CD4-positive, alpha-beta T cell (primary cell): Measurements from ENCODE around the gene TOLLIP. TPM values are rescaled to one million over a fixed set of nuclear protein-coding genes. Genes with fewer than 3 reads are reported as not detected.
"Not testable (repeated sequence)": the region's sequence is repeated elsewhere in the genome, so short reads cannot be mapped to it uniquely, and the experiment has no call there.

Experiments used
- ATAC-seq: fragments of 200-7000 bp; cut with Tn5 transposase; one replicate; pipeline ENCODE4 v1.10.0; 2022; ENCODE audit warnings: mild to moderate bottlenecking; ENCODE audit not compliant: poor library complexity
- CTCF ChIA-PET: fragments of 350-600 bp; sonication (Branson Sonifier 250); formaldehyde crosslinking; loops from one replicate; lab custom pipeline; 2021; ENCODE audit warnings: antibody characterized with exemption, inconsistent platforms; lab: Charles Lee
- POLR2A ChIA-PET: fragments of 350-600 bp; sonication (Branson Sonifier 250); formaldehyde crosslinking; loops from one replicate; lab custom pipeline; 2021; ENCODE audit warnings: antibody characterized with exemption, inconsistent platforms; lab: Charles Lee
- DNase-seq, 14 experiments: peaks; one replicate each; pipeline ENCODE4 v3.0.0-alpha.2; 2013 to 2020; ENCODE audit warnings: mixed read lengths in 2 of 14
- H3K27ac ChIP-seq, 2 donors: one replicate each; pipeline versions ENCODE4 v1.5.1 to v1.7.0; 2013; ENCODE audit warnings: low read length in 2 of 2, low read depth in 1 of 2, mild to moderate bottlenecking in 1 of 2
- H3K27me3 ChIP-seq, 2 experiments: 1 replicate in 1 of 2; 2 replicates in 1 of 2; pipeline versions ENCODE4 v1.6.1 to v1.7.0; 2013; ENCODE audit warnings: low read length in 2 of 2, control low read depth in 1 of 2, mild to moderate bottlenecking in 1 of 2, moderate library complexity in 1 of 2; ENCODE audit not compliant: insufficient read depth in 2 of 2, control insufficient read depth in 1 of 2
- H3K36me3 ChIP-seq: one replicate; pipeline ENCODE4 v1.6.1; 2013; ENCODE audit warnings: low read length, control low read depth; ENCODE audit not compliant: insufficient read depth
- H3K4me1 ChIP-seq: one replicate; pipeline ENCODE4 v1.6.1; 2013; ENCODE audit warnings: low read length, control low read depth; ENCODE audit not compliant: insufficient read depth
- H3K4me3 ChIP-seq: one replicate; pipeline ENCODE4 v1.5.1; 2013; ENCODE audit warnings: mild to moderate bottlenecking, low read length, moderate library complexity
- H3K9me3 ChIP-seq, 2 experiments: 1 replicate in 1 of 2; 2 replicates in 1 of 2; pipeline versions ENCODE4 v1.6.1 to v1.7.0; 2013; ENCODE audit warnings: low read length in 2 of 2, mild to moderate bottlenecking in 2 of 2, control low read depth in 1 of 2, moderate library complexity in 1 of 2; ENCODE audit not compliant: control insufficient read depth in 1 of 2, insufficient read depth in 1 of 2
- H3K27ac Mint-ChIP-seq: one replicate; pipeline ENCODE4 v1.8.0; 2020; ENCODE audit warnings: mixed read lengths
- H3K27me3 Mint-ChIP-seq: one replicate; pipeline ENCODE4 v1.8.0; 2021; ENCODE audit warnings: mixed read lengths
- H3K36me3 Mint-ChIP-seq: one replicate; pipeline ENCODE4 v1.8.0; 2021; ENCODE audit warnings: low read depth, mixed read lengths
- H3K4me1 Mint-ChIP-seq: one replicate; pipeline ENCODE4 v1.8.0; 2021; ENCODE audit warnings: low read depth, mixed read lengths
- H3K4me3 Mint-ChIP-seq: one replicate; pipeline ENCODE4 v1.8.0; 2020; ENCODE audit warnings: mild to moderate bottlenecking, mixed read lengths
- H3K9me3 Mint-ChIP-seq: one replicate; pipeline ENCODE4 v1.8.0; 2020; ENCODE audit warnings: mixed read lengths
- intact Hi-C, 2 experiments: fragments of 100-400 bp; cut with DNase I in 1 of 2; cut with micrococcal nuclease in 1 of 2; formaldehyde crosslinking; loops; one replicate each; pipeline versions ENCODE4 v1.15.1 to v1.9.0; 2023 to 2025; cut with DNase I, micrococcal nuclease
- total RNA-seq, 174 experiments: library from RNA in 2 of 174; stranded (reverse) in 2 of 174; gene quantifications; one replicate each; pipeline ENCODE4 v1.2.3 and lab custom pipeline; 2021 to 2026
- TF ChIP-seq, protein P1 (sequence below): fragments of 200-600 bp; IDR thresholded peaks from one replicate; pipeline ENCODE4 v1.8.0; 2022; ENCODE audit warnings: antibody characterized with exemption, mild to moderate bottlenecking

TOLLIP gene
- total RNA-seq, 2 experiments from 2014 or later: 38.9 to 41.0 TPM

- H3K27me3 Mint-ChIP-seq: no peaks in the 10 kb centered on the region
- H3K9me3 ChIP-seq: peaks cover 0 to 12% of the 10 kb centered on the region in 2 experiments
- CTCF ChIA-PET: no interaction called here
- H3K9me3 Mint-ChIP-seq: no peaks in the 10 kb centered on the region
- no peaks in the 10 kb centered on the region for H3K36me3 Mint-ChIP-seq
- H3K27me3 ChIP-seq: no peaks in the 10 kb centered on the region
- H3K27ac ChIP-seq: no peak overlapping the region
- H3K4me3 Mint-ChIP-seq: no peak overlapping the region
- peaks cover 4% of the 10 kb centered on the region for H3K4me1 ChIP-seq
- no peak overlapping the region for H3K27ac Mint-ChIP-seq
- peaks cover 2% of the 10 kb centered on the region for H3K36me3 ChIP-seq
- ATAC-seq (no peak), DNase-seq (no peak)
- POLR2A ChIA-PET: no interaction called here
- TF ChIP-seq, protein P1, sequence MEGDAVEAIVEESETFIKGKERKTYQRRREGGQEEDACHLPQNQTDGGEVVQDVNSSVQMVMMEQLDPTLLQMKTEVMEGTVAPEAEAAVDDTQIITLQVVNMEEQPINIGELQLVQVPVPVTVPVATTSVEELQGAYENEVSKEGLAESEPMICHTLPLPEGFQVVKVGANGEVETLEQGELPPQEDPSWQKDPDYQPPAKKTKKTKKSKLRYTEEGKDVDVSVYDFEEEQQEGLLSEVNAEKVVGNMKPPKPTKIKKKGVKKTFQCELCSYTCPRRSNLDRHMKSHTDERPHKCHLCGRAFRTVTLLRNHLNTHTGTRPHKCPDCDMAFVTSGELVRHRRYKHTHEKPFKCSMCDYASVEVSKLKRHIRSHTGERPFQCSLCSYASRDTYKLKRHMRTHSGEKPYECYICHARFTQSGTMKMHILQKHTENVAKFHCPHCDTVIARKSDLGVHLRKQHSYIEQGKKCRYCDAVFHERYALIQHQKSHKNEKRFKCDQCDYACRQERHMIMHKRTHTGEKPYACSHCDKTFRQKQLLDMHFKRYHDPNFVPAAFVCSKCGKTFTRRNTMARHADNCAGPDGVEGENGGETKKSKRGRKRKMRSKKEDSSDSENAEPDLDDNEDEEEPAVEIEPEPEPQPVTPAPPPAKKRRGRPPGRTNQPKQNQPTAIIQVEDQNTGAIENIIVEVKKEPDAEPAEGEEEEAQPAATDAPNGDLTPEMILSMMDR: no peak
- H3K4me3 ChIP-seq: no peak overlapping the region
- intact Hi-C loops: no loop called here
- H3K4me1 Mint-ChIP-seq: no peaks in the 10 kb centered on the region
Measured at GRCh38 chr11:1270476-1270875, 39.0 kb downstream of the TOLLIP start.

GRCh38 chr11:1269957-1270356, 39.5 kb downstream of the TOLLIP start:
- POLR2A ChIA-PET: no interaction called here
- Mint-ChIP-seq H3K27ac (no peak overlapping the region), H3K4me3 (no peak overlapping the region)

DNA sequence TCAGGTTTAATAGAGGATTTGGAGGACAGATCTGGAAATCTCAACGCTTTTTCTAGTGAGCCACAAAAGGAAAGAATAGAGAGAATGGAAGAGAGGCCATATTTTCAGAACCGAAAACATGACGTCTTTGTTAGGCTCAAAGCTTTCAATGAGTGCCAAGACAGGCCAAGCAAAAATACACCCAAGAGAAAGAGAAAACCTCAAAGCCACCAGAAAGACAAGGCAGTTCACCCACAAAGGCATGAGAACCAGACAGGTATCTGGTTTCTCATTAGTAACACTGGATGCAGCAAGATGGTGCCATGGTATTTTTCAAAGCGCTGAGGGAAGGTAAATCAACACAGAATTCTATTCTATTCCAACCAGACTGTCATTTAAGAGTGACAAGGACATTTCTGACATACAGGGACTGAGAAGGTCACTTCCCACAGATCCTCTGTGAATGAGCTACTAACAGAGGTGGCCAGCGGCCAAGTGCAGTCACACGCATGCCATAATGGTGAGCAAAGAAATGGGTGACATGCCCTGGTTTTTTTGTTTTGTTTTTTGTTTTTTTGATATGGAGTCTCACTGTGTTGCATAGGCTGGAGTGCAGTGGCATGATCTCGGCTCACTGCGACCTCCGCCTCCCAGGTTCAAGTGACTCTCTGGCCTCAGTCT, 41.9 kb downstream of the TOLLIP start:
- TF ChIP-seq, protein P1: no peak
- ATAC-seq: no peak
- intact Hi-C loops: loop anchor here in 1 of 2 experiments (10.0 kb wide), 3 partner anchors 247 to 1107 kb away; partner anchors contain the start of genes CD81, POLR2L and TSPAN4
- Histone ChIP-seq H3K9me3 (peaks cover 0 to 15% of the 10 kb centered on the region in 2 experiments), H3K36me3 (no peaks in the 10 kb centered on the region), H3K27ac (no peak overlapping the region), H3K27me3 (no peaks in the 10 kb centered on the region), H3K4me1 (peaks cover 14% of the 10 kb centered on the region), H3K4me3 (no peak overlapping the region)
- Mint-ChIP-seq H3K4me1 (peaks cover 4% of the 10 kb centered on the region), H3K36me3 (no peaks in the 10 kb centered on the region), H3K9me3 (no peaks in the 10 kb centered on the region), H3K27ac (no peak overlapping the region), H3K4me3 (no peak overlapping the region), H3K27me3 (no peaks in the 10 kb centered on the region)
- DNase-seq: peak in 2 of 14 experiments; percentile 45 to 67
- POLR2A ChIA-PET: no interaction called here
- CTCF ChIA-PET: no interaction called here

More at GRCh38 chr11:1269957-1270356, 39.5 kb downstream of the TOLLIP start:
- H3K27me3 Mint-ChIP-seq: no peaks in the 10 kb centered on the region
- H3K36me3 Mint-ChIP-seq: no peaks in the 10 kb centered on the region
- Histone ChIP-seq H3K36me3 (peaks cover 2% of the 10 kb centered on the region), H3K27ac (no peak overlapping the region), H3K4me1 (peaks cover 4% of the 10 kb centered on the region), H3K9me3 (peaks cover 0 to 15% of the 10 kb centered on the region in 2 experiments), H3K27me3 (no peaks in the 10 kb centered on the region), H3K4me3 (no peak overlapping the region)
- H3K9me3 Mint-ChIP-seq: no peaks in the 10 kb centered on the region
- ATAC-seq: no peak
- CTCF ChIA-PET: interaction anchor here (0.5 kb wide), 1 partner anchor 15 kb away, joined by 3 read pairs; no protein-coding TSS in a partner anchor
- TF ChIP-seq, protein P1: no peak
- intact Hi-C loops: loop anchor here in 1 of 2 experiments (10.0 kb wide), 3 partner anchors 245 to 1105 kb away; partner anchors contain the start of genes CD81, POLR2L and TSPAN4
- DNase-seq: no peak
- H3K4me1 Mint-ChIP-seq: no peaks in the 10 kb centered on the region

DNA sequence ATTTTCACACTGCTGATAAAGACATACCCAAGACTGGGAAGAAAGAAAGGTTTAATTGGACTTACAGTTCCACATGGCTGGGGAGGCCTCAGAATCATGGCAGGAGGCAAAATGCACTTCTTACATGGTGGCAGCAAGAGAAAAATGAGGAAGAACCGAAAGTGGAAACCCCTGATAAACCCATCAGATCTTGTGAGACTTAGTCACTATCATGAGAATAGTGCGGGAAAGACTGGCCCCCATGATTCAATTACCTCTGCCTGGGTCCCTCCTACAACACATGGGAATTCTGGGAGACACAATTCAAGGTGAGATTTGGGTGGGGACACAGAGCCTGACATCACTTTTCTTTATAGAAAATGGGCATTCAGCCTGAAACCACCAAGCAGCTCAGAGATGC, 42.5 kb downstream of the TOLLIP start:
- intact Hi-C loops: loop anchor here in 1 of 2 experiments (10.0 kb wide), 3 partner anchors 248 to 1108 kb away; partner anchors contain the start of genes CD81, POLR2L and TSPAN4
- H3K9me3 Mint-ChIP-seq, H3K27me3 Mint-ChIP-seq, H3K27ac ChIP-seq, ATAC-seq, H3K27me3 ChIP-seq, H3K4me3 ChIP-seq, H3K36me3 Mint-ChIP-seq, H3K36me3 ChIP-seq, H3K27ac Mint-ChIP-seq, DNase-seq, POLR2A ChIA-PET, H3K4me1 Mint-ChIP-seq, H3K4me3 Mint-ChIP-seq, CTCF ChIA-PET: not testable (repeated sequence)
- Histone ChIP-seq H3K4me1 (peaks cover 20% of the 10 kb centered on the region), H3K9me3 (peaks cover 0 to 15% of the 10 kb centered on the region in 2 experiments)

DNA sequence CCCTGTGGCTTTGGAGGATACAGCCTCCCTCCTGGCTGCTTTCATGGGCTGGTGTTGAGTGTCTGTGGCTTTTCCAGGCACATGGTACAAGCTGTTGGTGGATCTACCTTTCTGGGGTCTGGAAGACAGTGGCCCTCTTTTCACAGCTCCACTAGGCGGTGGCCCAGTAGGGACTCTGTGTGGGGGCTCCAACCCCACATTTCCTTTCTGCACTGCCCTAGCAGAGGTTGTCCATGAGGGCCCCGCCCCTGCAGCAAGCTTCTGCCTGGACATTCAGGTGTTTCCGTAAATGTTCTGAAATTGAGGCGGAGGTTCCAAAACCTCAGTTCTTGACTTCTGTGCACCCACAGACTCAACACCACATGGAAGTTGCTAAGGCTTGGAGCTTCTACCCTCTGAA, 44.0 kb downstream of the TOLLIP start:
- H3K27me3 ChIP-seq, H3K9me3 Mint-ChIP-seq, H3K4me3 Mint-ChIP-seq, CTCF ChIA-PET, ATAC-seq, DNase-seq, H3K27me3 Mint-ChIP-seq, POLR2A ChIA-PET, H3K4me3 ChIP-seq, H3K27ac Mint-ChIP-seq, H3K36me3 Mint-ChIP-seq, H3K27ac ChIP-seq, H3K36me3 ChIP-seq: not testable (repeated sequence)
- Histone ChIP-seq H3K9me3 (peaks cover 0 to 14% of the 10 kb centered on the region in 2 experiments), H3K4me1 (peaks cover 26% of the 10 kb centered on the region)
- peaks cover 12% of the 10 kb centered on the region for H3K4me1 Mint-ChIP-seq
- intact Hi-C loops: loop anchor here in 1 of 2 experiments (1.0 to 10.0 kb wide), 5 partner anchors 44 to 1109 kb away; partner anchors contain the start of genes CD81, POLR2L, TOLLIP and TSPAN4
